Measurements from ENCODE around the gene CHD3.

Gene CHD3

GRCh38 chr17:7883781-7884386, 4.7 kb upstream of the CHD3 start:
- Histone ChIP-seq H3K9me3 (ENCODE audit: low read length) (no peaks in the 10 kb centered on the region), H3K4me1 (ENCODE audit: insufficient read depth, low read length, severe bottlenecking) (peaks cover 66% of the 10 kb centered on the region), H3F3A (ENCODE audit: insufficient read depth, low read length) (peaks cover 12% of the 10 kb centered on the region; the same call in 1 of the 2 replicates), H3K9ac (ENCODE audit: low read length) (peak overlapping the region; percentile 81), H3K4me3 (ENCODE audit: low read depth, low read length, poor library complexity, severe bottlenecking) (peak overlapping the region; percentile 60), H2AFZ (ENCODE audit: low read length) (no peak overlapping the region), H3K4me2 (ENCODE audit: low read length) (peak overlapping the region; percentile 85), H3K9me2 (ENCODE audit: low read depth, low read length) (no peaks in the 10 kb centered on the region), H3K27ac (ENCODE audit: low read depth, low read length, poor library complexity, severe bottlenecking) (peak overlapping the region; percentile 97), H4K20me1 (ENCODE audit: insufficient read depth, low read length) (no peaks in the 10 kb centered on the region), H3K36me3 (ENCODE audit: insufficient read depth, low read length) (peaks cover 22% of the 10 kb centered on the region; the same call in 1 of the 2 replicates), H3K27me3 (ENCODE audit: insufficient read depth, low read length) (no peaks in the 10 kb centered on the region), H3K79me2 (ENCODE audit: insufficient read depth, low read length) (peaks cover 21% of the 10 kb centered on the region)
- no peak for TF ChIP-seq CTCF (IDR thresholded peaks at IDR 0.05; ENCODE audit: low read length)
- TF ChIP-seq EZH2 (IDR thresholded peaks at IDR 0.05; ENCODE audit: borderline replicate concordance, low read length): no peak

GRCh38 chr17:7884581-7885366, 3.8 kb upstream of the CHD3 start:
- Histone ChIP-seq H3K27me3 (ENCODE audit: insufficient read depth, low read length) (no peaks in the 10 kb centered on the region), H3K27ac (ENCODE audit: low read depth, low read length, poor library complexity, severe bottlenecking) (peak overlapping the region; percentile 97), H3K4me1 (ENCODE audit: insufficient read depth, low read length, severe bottlenecking) (peaks cover 65% of the 10 kb centered on the region), H3K79me2 (ENCODE audit: insufficient read depth, low read length) (peaks cover 21% of the 10 kb centered on the region), H4K20me1 (ENCODE audit: insufficient read depth, low read length) (no peaks in the 10 kb centered on the region), H3F3A (ENCODE audit: insufficient read depth, low read length) (peaks cover 12% of the 10 kb centered on the region; the same call in 1 of the 2 replicates), H3K9me3 (ENCODE audit: low read length) (no peaks in the 10 kb centered on the region), H3K9ac (ENCODE audit: low read length) (peak overlapping the region; percentile 98), H3K4me2 (ENCODE audit: low read length) (no peak overlapping the region), H3K9me2 (ENCODE audit: low read depth, low read length) (no peaks in the 10 kb centered on the region), H3K36me3 (ENCODE audit: insufficient read depth, low read length) (peaks cover 24% of the 10 kb centered on the region; the same call in 1 of the 2 replicates), H2AFZ (ENCODE audit: low read length) (no peak overlapping the region), H3K4me3 (ENCODE audit: low read depth, low read length, poor library complexity, severe bottlenecking) (peak overlapping the region; percentile 98)
- no peak for TF ChIP-seq CTCF (IDR thresholded peaks at IDR 0.05; ENCODE audit: low read length)
- no peak for TF ChIP-seq EZH2 (IDR thresholded peaks at IDR 0.05; ENCODE audit: borderline replicate concordance, low read length)

- Histone ChIP-seq H3K27ac (ENCODE audit: low read depth, low read length, poor library complexity, severe bottlenecking) (peak overlapping the region; percentile 90), H3K4me2 (ENCODE audit: low read length) (peak overlapping the region; percentile 92), H3K4me3 (ENCODE audit: low read depth, low read length, poor library complexity, severe bottlenecking) (peak overlapping the region; percentile 98), H3K27me3 (ENCODE audit: insufficient read depth, low read length) (no peaks in the 10 kb centered on the region), H2AFZ (ENCODE audit: low read length) (no peak overlapping the region), H3F3A (ENCODE audit: insufficient read depth, low read length) (peaks cover 6% of the 10 kb centered on the region; the same call in 1 of the 2 replicates), H3K79me2 (ENCODE audit: insufficient read depth, low read length) (peaks cover 21% of the 10 kb centered on the region), H4K20me1 (ENCODE audit: insufficient read depth, low read length) (no peaks in the 10 kb centered on the region), H3K9me3 (ENCODE audit: low read length) (no peaks in the 10 kb centered on the region), H3K9ac (ENCODE audit: low read length) (peak overlapping the region; percentile 98), H3K36me3 (ENCODE audit: insufficient read depth, low read length) (peaks cover 24% of the 10 kb centered on the region; the same call in 1 of the 2 replicates), H3K9me2 (ENCODE audit: low read depth, low read length) (no peaks in the 10 kb centered on the region), H3K4me1 (ENCODE audit: insufficient read depth, low read length, severe bottlenecking) (peaks cover 57% of the 10 kb centered on the region)
- TF ChIP-seq CTCF (IDR thresholded peaks at IDR 0.05; ENCODE audit: low read length) (no peak), EZH2 (IDR thresholded peaks at IDR 0.05; ENCODE audit: borderline replicate concordance, low read length) (no peak)
Measured at GRCh38 chr17:7885367-7886226, 3.0 kb upstream of the CHD3 start.

Data from OCI-LY1 (cell line).